ENCODE measurements around the gene UBE2E2. TPM values are rescaled to one million over a fixed set of nuclear protein-coding genes. Genes with fewer than 3 reads are reported as not detected.

Gene UBE2E2
- total RNA-seq, 1 experiment from 2014 or later: 54.9 TPM

DNA sequence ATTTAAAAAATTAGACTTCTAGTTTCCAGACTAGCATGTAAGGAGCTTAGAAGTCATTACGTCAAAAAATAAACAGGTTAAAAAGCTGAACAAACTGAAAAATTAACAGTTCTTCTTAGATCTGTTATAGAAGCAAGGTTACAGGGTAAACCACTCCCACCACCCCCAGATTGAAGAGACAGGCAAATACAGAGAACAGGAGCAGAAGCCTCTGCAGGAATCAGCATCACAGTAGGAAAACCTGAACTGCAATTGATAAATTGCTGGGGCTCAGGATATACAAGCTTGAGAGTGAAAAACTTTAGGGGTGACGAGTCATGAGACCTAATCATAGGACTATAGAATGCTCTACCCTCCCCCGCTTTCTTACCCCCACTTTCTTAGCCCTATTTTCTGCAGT lies 222.3 kb downstream of the UBE2E2 start (continued):
- TF ChIP-seq E2F1 (CRISPR knock-in tag; IDR thresholded peaks at IDR 0.05) (no peak), IRF2 (CRISPR knock-in tag; IDR thresholded peaks at IDR 0.05; ENCODE audit: borderline replicate concordance, low read depth) (no peak)

- ChIA-PET CTCF (no interaction called here), POLR2A (interaction anchor here (0.6 kb wide), 1 partner anchor 41 kb away, joined by 3 read pairs; no protein-coding TSS in a partner anchor)
- TF ChIP-seq, protein P1, sequence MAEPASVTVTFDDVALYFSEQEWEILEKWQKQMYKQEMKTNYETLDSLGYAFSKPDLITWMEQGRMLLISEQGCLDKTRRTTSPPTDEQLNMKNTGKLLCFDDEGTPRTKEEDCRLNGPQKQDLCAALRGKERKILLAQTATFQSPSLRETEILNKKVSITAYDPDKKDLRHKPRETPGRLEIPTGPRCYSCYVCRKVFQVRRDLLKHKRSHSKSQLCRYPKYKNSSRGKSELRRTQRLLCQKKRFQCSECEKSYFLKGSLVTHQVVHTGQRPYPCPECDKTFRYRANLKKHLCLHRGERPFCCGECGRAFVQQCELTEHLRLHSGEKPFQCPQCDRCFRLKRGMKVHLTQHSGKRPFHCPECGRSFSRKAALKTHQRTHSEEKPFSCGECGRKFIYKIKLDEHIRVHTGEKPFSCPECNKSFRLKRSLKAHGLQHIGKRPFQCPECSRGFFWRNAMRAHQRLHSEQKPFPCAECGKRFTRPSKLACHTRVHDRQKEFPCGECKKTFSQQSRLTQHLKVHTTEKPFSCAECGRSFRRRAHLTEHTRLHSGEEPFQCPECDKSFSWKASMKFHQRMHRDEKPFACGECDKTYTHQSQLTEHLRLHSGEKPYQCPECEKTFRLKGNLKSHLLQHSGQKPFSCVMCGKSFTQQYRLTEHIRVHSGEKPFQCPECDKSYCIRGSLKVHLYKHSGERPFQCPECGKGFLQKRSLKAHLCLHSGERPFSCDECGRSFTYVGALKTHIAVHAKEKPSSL (CRISPR knock-in tag; conservative IDR thresholded peaks at IDR 0.05): no peak
- no peak for TF ChIP-seq ZNF416 (CRISPR knock-in tag; IDR thresholded peaks at IDR 0.05)
- Mint-ChIP-seq H3K27me3 (ENCODE audit: low read depth) (no peaks in the 10 kb centered on the region), H3K27ac (no peak overlapping the region), H3K36me3 (no peaks in the 10 kb centered on the region), H3K4me1 (peaks cover 24% of the 10 kb centered on the region), H3K9me3 (no peaks in the 10 kb centered on the region), H3K4me3 (no peak overlapping the region)
- DNase-seq (ENCODE audit: low spot score) (no peak), ATAC-seq (no peak)
Measured at GRCh38 chr3:23430781-23431398, 227.8 kb downstream of the UBE2E2 start.

GRCh38 chr3:23431764-23432163 lies 228.6 kb downstream of the UBE2E2 start:
- Mint-ChIP-seq H3K36me3 (no peaks in the 10 kb centered on the region), H3K4me3 (no peak overlapping the region), H3K27ac (no peak overlapping the region), H3K4me1 (peaks cover 31% of the 10 kb centered on the region), H3K9me3 (no peaks in the 10 kb centered on the region), H3K27me3 (ENCODE audit: low read depth) (no peaks in the 10 kb centered on the region)
- ATAC-seq (no peak), DNase-seq (ENCODE audit: low spot score) (no peak)
- ChIA-PET CTCF (no interaction called here), POLR2A (no interaction called here)
- TF ChIP-seq NFYB (CRISPR knock-in tag; conservative IDR thresholded peaks at IDR 0.05; ENCODE audit: low read depth) (no peak), E2F1 (CRISPR knock-in tag; IDR thresholded peaks at IDR 0.05) (no peak), KAT7 (CRISPR knock-in tag; IDR thresholded peaks at IDR 0.05; ENCODE audit: borderline replicate concordance) (no peak), GTF2I (CRISPR knock-in tag; conservative IDR thresholded peaks at IDR 0.05) (no peak)
- TF ChIP-seq, protein P2, sequence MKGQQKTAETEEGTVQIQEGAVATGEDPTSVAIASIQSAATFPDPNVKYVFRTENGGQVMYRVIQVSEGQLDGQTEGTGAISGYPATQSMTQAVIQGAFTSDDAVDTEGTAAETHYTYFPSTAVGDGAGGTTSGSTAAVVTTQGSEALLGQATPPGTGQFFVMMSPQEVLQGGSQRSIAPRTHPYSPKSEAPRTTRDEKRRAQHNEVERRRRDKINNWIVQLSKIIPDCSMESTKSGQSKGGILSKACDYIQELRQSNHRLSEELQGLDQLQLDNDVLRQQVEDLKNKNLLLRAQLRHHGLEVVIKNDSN (CRISPR knock-in tag; IDR thresholded peaks at IDR 0.05): no peak

GRCh38 chr3:23435318-23435717 lies 232.2 kb downstream of the UBE2E2 start:
- H3K36me3 Mint-ChIP-seq: no peaks in the 10 kb centered on the region
- H3K9me3 Mint-ChIP-seq: no peaks in the 10 kb centered on the region
- H3K27ac Mint-ChIP-seq: peak overlapping the region; percentile 71
- ATAC-seq (peak; percentile 90), DNase-seq (ENCODE audit: low spot score) (no peak)
- ChIA-PET POLR2A (no interaction called here), CTCF (interaction anchor here (0.7 kb wide), 1 partner anchor 311 kb away, joined by 3 read pairs; no protein-coding TSS in a partner anchor)
- H3K4me1 Mint-ChIP-seq: peaks cover 47% of the 10 kb centered on the region
- H3K27me3 Mint-ChIP-seq (ENCODE audit: low read depth): no peaks in the 10 kb centered on the region
- TF ChIP-seq RORB (CRISPR knock-in tag; IDR thresholded peaks at IDR 0.05) (no peak), ZBTB43 (CRISPR knock-in tag; IDR thresholded peaks at IDR 0.05) (no peak)
- TF ChIP-seq, protein P3, sequence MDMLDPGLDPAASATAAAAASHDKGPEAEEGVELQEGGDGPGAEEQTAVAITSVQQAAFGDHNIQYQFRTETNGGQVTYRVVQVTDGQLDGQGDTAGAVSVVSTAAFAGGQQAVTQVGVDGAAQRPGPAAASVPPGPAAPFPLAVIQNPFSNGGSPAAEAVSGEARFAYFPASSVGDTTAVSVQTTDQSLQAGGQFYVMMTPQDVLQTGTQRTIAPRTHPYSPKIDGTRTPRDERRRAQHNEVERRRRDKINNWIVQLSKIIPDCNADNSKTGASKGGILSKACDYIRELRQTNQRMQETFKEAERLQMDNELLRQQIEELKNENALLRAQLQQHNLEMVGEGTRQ (CRISPR knock-in tag; IDR thresholded peaks at IDR 0.05): peak; percentile 73
- TF ChIP-seq, protein P2 (CRISPR knock-in tag; IDR thresholded peaks at IDR 0.05): peak; percentile 50; the same call in 1 of the 2 replicates
- H3K4me3 Mint-ChIP-seq: no peak overlapping the region

Measured in WTC11 (cell line).